T-helper 22 cell (primary cell): ENCODE results near the gene IQCE.

Experiments used
- DNase-seq: peaks from one replicate; pipeline ENCODE4 v3.0.0-alpha.2; 2020; ENCODE audit warnings: low read depth

IQCE gene

GRCh38 chr7:2633538-2634266 is 74.9 kb downstream of the IQCE start:
- no peak for DNase-seq

- DNase-seq: no peak
Observed at GRCh38 chr7:2634267-2635145, 75.7 kb downstream of the IQCE start.

GRCh38 chr7:2635148-2635668 is 76.4 kb downstream of the IQCE start:
- no peak for DNase-seq

GRCh38 chr7:2635810-2636701 is 77.3 kb downstream of the IQCE start:
- no peak for DNase-seq

- DNase-seq: no peak
Observed at GRCh38 chr7:2637066-2637471, 78.3 kb downstream of the IQCE start.

- no peak for DNase-seq
Observed at GRCh38 chr7:2637505-2638223, 78.9 kb downstream of the IQCE start.

GRCh38 chr7:2638224-2638991 is 79.6 kb downstream of the IQCE start:
- DNase-seq: no peak

GRCh38 chr7:2639181-2639681 is 80.5 kb downstream of the IQCE start:
- no peak for DNase-seq

- DNase-seq: no peak
Observed at GRCh38 chr7:2639695-2640481, 81.1 kb downstream of the IQCE start.

GRCh38 chr7:2640482-2640830 is 81.7 kb downstream of the IQCE start:
- DNase-seq: no peak

- no peak for DNase-seq
Observed at GRCh38 chr7:2640846-2641316, 82.1 kb downstream of the IQCE start.

- DNase-seq: no peak
Observed at GRCh38 chr7:2641406-2642393, 82.9 kb downstream of the IQCE start.

GRCh38 chr7:2643386-2644219 is 84.8 kb downstream of the IQCE start:
- no peak for DNase-seq

GRCh38 chr7:2644220-2644561 is 85.4 kb downstream of the IQCE start:
- DNase-seq: no peak

- no peak for DNase-seq
Observed at GRCh38 chr7:2644562-2645273, 85.9 kb downstream of the IQCE start.

GRCh38 chr7:2645274-2645868 is 86.6 kb downstream of the IQCE start:
- DNase-seq: no peak

GRCh38 chr7:2646336-2646679 is 87.5 kb downstream of the IQCE start:
- DNase-seq: no peak
